NT2/D1 (cell line): ENCODE results near the gene CCNA1.

ENCODE experiments used
- SUZ12 ChIP-seq: IDR thresholded peaks from 2 replicates; pipeline ENCODE4 v1.6.1; 2011; ENCODE audit not compliant: insufficient read length, insufficient read depth; ENCODE audit errors: extremely low read depth
- YY1 ChIP-seq: IDR thresholded peaks from 2 replicates; pipeline ENCODE4 v1.6.1; 2011; ENCODE audit not compliant: insufficient read length, insufficient read depth

GRCh38 chr13:36395280-36395679 is 37.0 kb upstream of the CCNA1 start:
- TF ChIP-seq YY1 (no peak), SUZ12 (no peak)
